Cardiac muscle cell (in vitro differentiated cells and primary cell): ENCODE data around the gene SPEG. TPM values are rescaled to one million over a fixed set of nuclear protein-coding genes. Genes with fewer than 3 reads are reported as not detected.
A peak's percentile ranks its signal among the peaks of the same experiment; 100 is the strongest.

Source experiments
- DNase-seq, 2 donors: peaks; one replicate each; pipeline versions ENCODE4 v3.0.0 to v3.0.0-alpha.2; 2010 to 2017; ENCODE audit warnings: low read depth in 1 of 2, low spot score in 1 of 2
- H3K27ac ChIP-seq: fragments of 200-600 bp; sonication (generic); 2 replicates; pipeline ENCODE4 v1.5.1; 2016
- H3K27me3 ChIP-seq: fragments of 200-600 bp; sonication (generic); 2 replicates; pipeline ENCODE4 v1.6.0; 2016; ENCODE audit warnings: control low read depth
- H3K36me3 ChIP-seq: fragments of 200-600 bp; sonication (generic); 2 replicates; pipeline ENCODE4 v1.5.1; 2016; ENCODE audit warnings: control low read depth
- H3K4me1 ChIP-seq: fragments of 200-600 bp; sonication (generic); 2 replicates; pipeline ENCODE4 v1.8.1; 2017; ENCODE audit warnings: low read depth, mild to moderate bottlenecking, mixed run types
- H3K4me3 ChIP-seq: fragments of 200-600 bp; sonication (generic); 2 replicates; pipeline ENCODE4 v1.5.1; 2016; ENCODE audit warnings: mild to moderate bottlenecking
- H3K9me3 ChIP-seq: fragments of 200-600 bp; sonication (generic); 2 replicates; pipeline ENCODE4 v1.5.1; 2017; ENCODE audit warnings: low read depth, mild to moderate bottlenecking, control low read depth
- CTCF ChIP-seq: IDR thresholded peaks from 2 replicates; pipeline ENCODE4 v1.5.1; 2012; ENCODE audit warnings: low read depth, mild to moderate bottlenecking, low read length
- polyA plus RNA-seq: library from polyadenylated mRNA; unstranded; fragments of >200 nt; fragmentation: Nextera tagmentation; extraction: Ambion mirVana; gene quantifications from 2 replicates; pipeline ENCODE4 v1.2.1, GENCODE V29; 2016
- total RNA-seq: library from RNA; depleted of rRNA; stranded (reverse); fragments of >200 nt; gene quantifications from 2 replicates; pipeline ENCODE4 v1.2.3, GENCODE V29; 2016

SPEG gene
- total and polyA plus RNA-seq, 2 experiments from 2014 or later: 188 to 292 TPM

GRCh38 chr2:219538956-219539788 is 104.5 kb downstream of the SPEG start:
- Histone ChIP-seq H3K36me3 (peaks cover 10% of the 10 kb centered on the region), H3K27ac (no peak overlapping the region), H3K27me3 (no peaks in the 10 kb centered on the region), H3K4me1 (peaks cover 5% of the 10 kb centered on the region), H3K4me3 (no peak overlapping the region), H3K9me3 (no peaks in the 10 kb centered on the region)
- DNase-seq: no peak
- no peak for TF ChIP-seq CTCF

DNA sequence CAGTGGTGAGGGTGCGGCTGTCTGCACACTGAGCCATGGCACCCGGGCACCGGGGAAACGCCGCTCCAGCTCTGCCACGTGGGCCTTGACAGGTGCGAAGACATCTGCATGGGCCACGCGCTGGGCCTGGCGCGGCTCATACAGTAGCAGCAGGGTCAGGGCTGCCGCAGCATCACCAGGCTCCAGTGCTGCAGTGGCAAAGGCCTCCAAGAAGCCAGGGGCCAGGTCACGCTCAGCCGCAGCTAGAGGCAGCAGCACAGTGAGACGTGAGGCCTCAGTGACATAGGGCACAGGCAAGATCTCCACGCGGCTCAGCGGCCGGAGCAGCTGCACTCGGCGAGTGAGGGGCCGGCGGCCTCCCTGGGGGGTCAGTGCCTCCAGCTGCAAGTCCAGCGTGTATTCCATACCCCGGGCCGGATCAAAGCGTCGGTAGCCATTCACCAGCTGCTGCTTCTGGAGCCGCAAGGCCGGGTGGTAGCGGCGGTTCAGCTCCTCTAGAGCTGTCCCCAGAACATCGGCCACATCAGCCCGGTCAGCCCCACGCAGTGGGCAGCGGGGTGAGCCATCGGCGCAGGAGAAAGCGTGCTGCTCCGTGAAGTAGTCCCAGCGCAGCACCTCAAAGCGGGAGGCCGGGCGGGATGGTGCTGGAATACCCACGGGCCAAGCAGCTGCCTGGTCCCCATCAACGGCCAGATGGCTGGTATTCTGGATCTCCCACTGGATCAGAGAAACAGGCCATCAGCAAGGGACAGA is 105.5 kb downstream of the SPEG start:
- no peak for TF ChIP-seq CTCF
- H3K4me3 ChIP-seq: no peak overlapping the region
- peaks cover 10% of the 10 kb centered on the region for H3K36me3 ChIP-seq
- no peak for DNase-seq
- no peak overlapping the region for H3K27ac ChIP-seq
- H3K4me1 ChIP-seq: peaks cover 5% of the 10 kb centered on the region
- H3K27me3 ChIP-seq: no peaks in the 10 kb centered on the region
- no peaks in the 10 kb centered on the region for H3K9me3 ChIP-seq

DNA sequence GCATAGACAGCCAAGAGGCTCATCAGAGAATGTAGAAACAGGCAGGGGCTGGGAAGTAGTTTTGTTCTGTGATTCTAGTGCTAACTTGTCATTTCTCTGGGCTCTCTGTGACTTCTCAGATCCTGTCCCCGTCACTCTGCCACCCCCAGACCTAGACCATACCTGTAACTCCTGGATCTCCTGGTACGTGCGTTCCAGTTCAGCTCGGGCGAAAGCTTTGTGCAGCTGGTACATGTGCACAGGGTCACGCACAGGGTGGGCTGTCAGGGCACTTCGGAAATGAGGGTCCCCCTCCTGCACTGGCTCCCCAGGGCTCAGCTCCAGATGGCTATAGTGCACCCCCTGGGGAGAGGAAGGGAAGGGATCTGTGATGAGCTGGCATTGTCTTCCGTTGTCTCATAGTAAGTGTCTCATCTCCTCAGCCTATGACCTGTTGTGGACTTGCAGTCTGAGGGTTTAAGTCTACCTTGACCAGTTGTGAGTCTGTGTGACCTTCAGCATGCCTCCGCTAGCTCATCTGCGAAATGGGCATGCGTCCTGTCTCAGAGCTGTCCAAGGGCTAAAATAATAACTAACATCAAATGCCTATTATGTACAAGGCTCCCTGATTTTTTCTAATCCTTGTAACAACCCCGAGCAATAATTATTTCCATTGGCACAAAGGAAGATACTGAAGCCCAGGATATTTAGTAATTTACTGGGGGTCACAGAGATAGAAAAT is 106.3 kb downstream of the SPEG start:
- H3K36me3 ChIP-seq: peaks cover 10% of the 10 kb centered on the region
- no peak overlapping the region for H3K4me3 ChIP-seq
- peaks cover 5% of the 10 kb centered on the region for H3K4me1 ChIP-seq
- H3K27me3 ChIP-seq: no peaks in the 10 kb centered on the region
- no peaks in the 10 kb centered on the region for H3K9me3 ChIP-seq
- H3K27ac ChIP-seq: no peak overlapping the region
- TF ChIP-seq CTCF: no peak
- DNase-seq: no peak

GRCh38 chr2:219541611-219542180 is 107.1 kb downstream of the SPEG start:
- peak; percentile 88 for TF ChIP-seq CTCF
- Histone ChIP-seq H3K4me1 (peaks cover 5% of the 10 kb centered on the region), H3K36me3 (peaks cover 10% of the 10 kb centered on the region), H3K9me3 (no peaks in the 10 kb centered on the region), H3K27me3 (no peaks in the 10 kb centered on the region), H3K4me3 (no peak overlapping the region), H3K27ac (no peak overlapping the region)
- peak; percentile 66 to 85 for DNase-seq

- H3K9me3 ChIP-seq: no peaks in the 10 kb centered on the region
- peak; percentile 40 to 73 for DNase-seq
- H3K4me1 ChIP-seq: peaks cover 5% of the 10 kb centered on the region
- H3K27me3 ChIP-seq: no peaks in the 10 kb centered on the region
- TF ChIP-seq CTCF: no peak
- peak overlapping the region; percentile 80 for H3K27ac ChIP-seq
- peaks cover 10% of the 10 kb centered on the region for H3K36me3 ChIP-seq
- H3K4me3 ChIP-seq: peak overlapping the region; percentile 92
Measured at GRCh38 chr2:219542931-219543595, 108.4 kb downstream of the SPEG start.
